MG63 (cell line): ENCODE measurements around the gene HOXC4. TPM values are rescaled to one million over a fixed set of nuclear protein-coding genes. Genes with fewer than 3 reads are reported as not detected.
A peak's percentile ranks its signal among the peaks of the same experiment; 100 is the strongest.

ENCODE experiments used
- DNase-seq: peaks from one replicate; pipeline ENCODE4 v3.0.0-alpha.2; 2020
- H3K27me3 ChIP-seq: fragments of 250-450 bp; sonication (Bioruptor Pico); 2 replicates; pipeline ENCODE4 v1.5.1; 2020; ENCODE audit warnings: mild to moderate bottlenecking, moderate library complexity
- H3K36me3 ChIP-seq: fragments of 250-450 bp; sonication (Bioruptor Pico); 2 replicates; pipeline ENCODE4 v1.5.1; 2020; ENCODE audit warnings: mild to moderate bottlenecking, moderate library complexity
- H3K4me3 ChIP-seq: fragments of 250-450 bp; sonication (Bioruptor Pico); 2 replicates; pipeline ENCODE4 v1.5.1; 2020; ENCODE audit warnings: mild to moderate bottlenecking, moderate library complexity
- H3K9me3 ChIP-seq: fragments of 250-450 bp; sonication (Bioruptor Pico); 2 replicates; pipeline ENCODE4 v1.5.1; 2020; ENCODE audit warnings: mild to moderate bottlenecking, moderate library complexity
- total RNA-seq: library from RNA; depleted of rRNA; stranded (reverse); fragments of >200 nt; shearing (Covaris generic); gene quantifications from 2 replicates; pipeline ENCODE4 v1.2.3, GENCODE V29; 2014; ENCODE audit warnings: low replicate concordance

HOXC4 gene
- total RNA-seq, 1 experiment from 2014 or later, result 2.3 TPM

DNA sequence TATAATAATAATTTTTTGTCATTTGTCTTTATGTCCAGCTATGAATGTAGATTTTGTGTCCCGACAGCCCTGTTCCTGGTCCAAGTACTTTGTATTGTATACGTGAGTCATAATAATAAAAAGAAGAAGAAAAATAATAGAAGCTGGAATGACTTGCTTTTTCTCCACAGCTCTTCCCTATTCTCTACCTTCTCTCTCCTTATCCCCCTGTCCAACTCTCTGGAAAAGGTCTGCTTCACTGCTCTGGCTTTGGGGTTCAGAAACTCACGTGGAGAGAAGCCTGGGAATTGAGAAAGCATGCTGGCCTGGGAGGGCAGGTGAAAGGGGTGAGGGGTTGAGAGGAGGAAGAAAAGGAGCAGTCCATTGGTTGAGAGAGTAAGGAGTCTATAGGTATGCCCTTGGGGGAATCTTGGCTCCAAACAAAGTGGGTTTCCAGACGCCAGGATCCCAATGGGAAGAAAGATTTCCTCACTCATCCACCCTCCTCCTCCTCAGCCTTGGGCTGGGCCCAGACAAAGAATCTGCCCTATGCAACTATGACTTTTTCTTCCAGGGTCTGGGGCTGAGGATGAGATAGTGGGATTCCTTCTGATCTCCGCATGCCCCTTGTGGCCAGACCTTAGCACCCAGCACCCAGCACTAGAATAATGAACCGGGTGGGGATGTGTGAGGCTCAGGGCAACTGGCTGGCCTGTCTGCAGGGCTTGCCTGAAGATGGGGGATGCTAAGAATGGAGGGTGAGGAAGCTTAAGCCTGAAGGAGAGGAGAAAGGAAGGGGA lies 40.8 kb upstream of the HOXC4 start:
- no peak for DNase-seq
- Histone ChIP-seq H3K4me3 (no peak overlapping the region), H3K36me3 (peaks cover 12% of the 10 kb centered on the region), H3K9me3 (no peaks in the 10 kb centered on the region), H3K27me3 (no peaks in the 10 kb centered on the region)

DNA sequence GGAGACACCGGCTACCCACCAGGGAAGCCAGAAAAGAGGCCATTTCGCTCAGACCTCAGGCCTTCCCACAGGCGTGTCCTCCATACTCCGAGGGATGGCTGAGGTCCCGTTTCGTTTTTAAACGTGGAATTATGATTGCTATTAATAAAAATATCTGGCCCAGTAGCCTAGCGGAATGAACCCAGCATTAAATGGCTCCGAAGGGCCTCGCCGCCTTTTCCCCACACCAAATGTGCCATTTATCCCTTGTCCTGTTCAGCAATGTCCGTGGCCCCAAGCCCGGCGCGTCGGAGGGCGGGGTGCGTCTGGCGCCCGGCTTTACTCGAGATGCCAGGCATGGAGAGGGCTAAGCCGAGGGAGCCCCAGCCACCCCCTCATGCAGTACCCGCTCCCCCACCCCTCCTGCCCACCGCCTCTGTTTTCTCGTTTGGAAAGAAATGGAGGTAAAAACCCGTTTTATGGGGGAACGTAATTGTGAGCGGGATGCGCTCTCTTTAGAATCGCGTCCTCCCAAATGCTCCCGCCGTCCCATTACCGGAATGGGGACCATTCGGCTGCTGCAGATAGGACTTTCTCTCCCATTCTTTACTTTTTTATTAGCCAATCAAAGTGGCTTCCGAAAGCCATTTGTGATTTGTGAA lies 39.1 kb upstream of the HOXC4 start:
- no peak for DNase-seq
- Histone ChIP-seq H3K27me3 (no peaks in the 10 kb centered on the region), H3K36me3 (peaks cover 15% of the 10 kb centered on the region), H3K9me3 (no peaks in the 10 kb centered on the region), H3K4me3 (peak overlapping the region; percentile 37)

DNA sequence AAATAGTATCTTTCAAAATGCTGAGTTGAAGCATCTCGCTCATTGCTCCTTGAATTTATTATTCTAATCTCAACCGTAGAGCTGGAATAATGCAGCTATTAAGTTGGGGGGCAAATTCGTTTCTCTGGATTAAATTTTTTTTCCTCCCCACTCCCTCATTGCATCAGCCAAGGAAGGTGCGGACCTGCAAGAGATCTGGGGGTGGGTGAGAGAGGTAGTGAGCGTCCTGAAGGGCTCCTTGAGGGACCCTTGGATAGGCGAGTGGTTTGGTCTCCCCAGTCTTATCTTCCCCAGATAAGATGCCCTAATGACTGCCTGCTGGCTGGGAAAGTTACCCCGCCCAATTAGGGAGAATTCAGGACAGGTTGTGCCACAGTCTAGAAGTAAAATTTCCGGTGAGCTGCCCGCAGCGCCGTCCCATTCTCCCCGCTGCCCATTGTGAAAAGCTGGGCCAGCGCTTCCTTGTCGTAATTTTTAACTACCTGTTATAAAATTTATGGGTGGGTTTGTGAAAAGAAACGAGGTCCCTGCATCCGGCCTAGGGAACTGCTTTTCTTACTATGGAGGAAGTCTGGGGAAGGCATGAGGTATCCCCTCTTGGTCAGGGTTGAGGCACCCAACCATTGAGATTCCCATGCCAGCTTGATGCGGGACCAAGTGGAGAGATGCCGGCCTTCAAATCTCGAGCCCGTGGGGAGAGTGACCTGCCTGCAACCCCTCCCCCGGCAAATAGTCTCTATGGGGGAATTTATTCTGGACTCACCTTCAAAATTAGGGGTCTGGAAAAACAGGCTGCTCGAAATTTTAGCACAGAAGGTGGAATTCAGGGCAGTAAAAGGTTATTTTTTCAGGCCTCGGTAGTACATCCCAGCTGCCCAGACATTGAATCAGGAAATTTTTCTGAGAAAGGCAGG lies 38.4 kb upstream of the HOXC4 start:
- peak overlapping the region; percentile 37; the same call in 1 of the 2 replicates for H3K4me3 ChIP-seq
- peaks cover 20% of the 10 kb centered on the region for H3K36me3 ChIP-seq
- H3K9me3 ChIP-seq, result no peaks in the 10 kb centered on the region
- H3K27me3 ChIP-seq, result no peaks in the 10 kb centered on the region
- DNase-seq, result no peak

DNA sequence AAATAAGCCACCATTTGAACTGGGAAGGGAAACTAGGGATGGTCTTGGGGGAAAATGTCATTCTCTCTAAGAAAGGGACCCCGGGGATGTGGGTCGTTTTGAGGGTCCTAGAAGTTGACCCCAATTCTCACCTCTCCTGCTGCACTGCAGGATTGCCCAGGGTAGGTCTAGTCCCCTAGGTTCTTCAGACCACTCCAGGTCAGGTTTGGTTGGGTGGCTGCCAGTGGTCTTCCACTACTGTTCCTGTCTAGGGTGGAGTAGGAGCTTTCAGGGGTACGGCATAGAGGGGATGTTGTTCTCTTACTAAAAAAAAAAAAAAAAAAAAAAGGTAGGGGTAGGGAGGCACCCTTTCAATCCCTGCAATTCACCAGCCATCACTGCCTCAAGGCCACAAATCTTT lies 37.6 kb upstream of the HOXC4 start:
- H3K27me3 ChIP-seq, result no peaks in the 10 kb centered on the region
- DNase-seq, result no peak
- no peaks in the 10 kb centered on the region for H3K9me3 ChIP-seq
- H3K4me3 ChIP-seq, result peak overlapping the region; percentile 69
- H3K36me3 ChIP-seq, result peaks cover 19% of the 10 kb centered on the region

DNA sequence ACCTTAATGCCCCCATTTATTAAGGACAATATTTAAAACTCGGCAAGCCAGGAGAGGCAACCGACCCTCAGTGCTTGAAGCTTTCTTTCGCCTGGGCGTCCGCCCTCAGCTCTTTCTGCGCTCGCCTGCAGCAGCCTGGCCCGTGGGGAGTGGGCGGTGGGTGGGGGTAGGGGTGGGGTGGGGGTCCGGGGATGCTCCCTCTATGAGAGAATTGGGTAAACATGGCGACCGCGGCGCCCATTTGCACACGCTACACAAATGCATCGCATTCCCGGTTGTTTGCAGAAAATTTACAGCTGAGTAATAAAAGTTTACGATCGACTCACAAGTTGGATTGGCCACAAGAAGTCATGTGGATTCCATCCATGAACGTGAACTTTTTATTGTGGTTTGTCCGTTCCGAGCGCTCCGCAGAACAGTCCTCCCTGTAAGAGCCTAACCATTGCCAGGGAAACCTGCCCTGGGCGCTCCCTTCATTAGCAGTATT lies 37.1 kb upstream of the HOXC4 start:
- DNase-seq, result peak; percentile 59

DNA sequence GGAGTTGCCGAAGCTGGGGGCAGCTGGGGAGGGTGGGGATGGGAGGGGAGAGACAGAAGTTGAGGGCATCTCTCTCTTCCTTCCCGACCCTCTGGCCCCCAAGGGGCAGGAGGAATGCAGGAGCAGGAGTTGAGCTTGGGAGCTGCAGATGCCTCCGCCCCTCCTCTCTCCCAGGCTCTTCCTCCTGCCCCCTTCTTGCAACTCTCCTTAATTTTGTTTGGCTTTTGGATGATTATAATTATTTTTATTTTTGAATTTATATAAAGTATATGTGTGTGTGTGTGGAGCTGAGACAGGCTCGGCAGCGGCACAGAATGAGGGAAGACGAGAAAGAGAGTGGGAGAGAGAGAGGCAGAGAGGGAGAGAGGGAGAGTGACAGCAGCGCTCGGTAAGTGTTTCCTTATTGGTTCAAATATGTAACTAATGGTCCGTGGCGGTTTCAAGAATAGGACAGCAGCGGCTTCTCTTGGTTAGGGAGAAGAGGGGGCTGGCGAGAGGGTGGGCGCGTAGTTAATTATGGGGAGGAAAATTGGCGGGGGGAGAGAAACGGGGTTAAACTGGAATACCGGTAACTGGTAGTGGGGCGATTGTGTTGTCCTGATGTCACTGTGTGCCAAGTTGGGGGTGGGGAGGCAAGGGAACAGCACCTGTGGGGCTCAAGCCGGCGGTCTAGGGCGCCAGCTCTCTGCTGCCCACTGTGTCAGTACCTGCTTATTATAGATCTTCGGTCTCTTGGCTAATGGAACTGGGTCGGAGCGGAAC lies 36.4 kb upstream of the HOXC4 start:
- no peaks in the 10 kb centered on the region for H3K9me3 ChIP-seq
- H3K36me3 ChIP-seq, result peaks cover 18% of the 10 kb centered on the region
- H3K4me3 ChIP-seq, result peak overlapping the region; percentile 69
- DNase-seq, result peak; percentile 66
- no peaks in the 10 kb centered on the region for H3K27me3 ChIP-seq

More for the DNA sequence above, 37.1 kb upstream of the HOXC4 start:
- H3K9me3 ChIP-seq, result no peaks in the 10 kb centered on the region
- no peaks in the 10 kb centered on the region for H3K27me3 ChIP-seq
- peak overlapping the region; percentile 69 for H3K4me3 ChIP-seq
- peaks cover 16% of the 10 kb centered on the region for H3K36me3 ChIP-seq

DNA sequence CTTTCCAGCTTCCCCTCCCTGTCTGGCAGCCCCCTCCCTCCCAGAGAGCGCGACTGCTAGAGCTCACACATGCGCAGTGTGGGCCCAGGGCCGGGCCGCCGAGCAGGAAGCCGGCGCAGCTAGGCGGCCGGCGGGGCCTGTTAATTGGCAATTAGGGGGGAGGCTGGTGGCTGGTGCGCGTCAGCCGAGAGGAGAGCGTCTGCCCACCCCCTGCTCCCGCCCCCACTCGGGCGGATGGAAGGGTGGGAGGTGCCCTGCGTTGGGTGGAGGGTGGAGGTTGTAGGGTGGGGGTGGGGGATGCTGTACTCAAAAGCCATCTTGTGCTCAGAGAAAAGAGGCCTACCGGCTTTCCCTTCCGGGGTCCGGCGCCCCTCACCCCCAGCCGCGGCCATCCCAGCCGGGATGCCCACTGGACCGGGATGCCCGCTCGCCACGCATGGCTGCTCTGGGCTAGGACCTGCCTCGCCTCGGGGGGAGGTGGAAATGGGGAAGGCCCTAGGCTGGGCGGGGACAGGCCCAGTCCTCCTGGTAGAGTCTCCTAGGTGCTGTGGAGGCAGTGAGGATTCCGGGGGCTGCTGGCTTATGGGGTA lies 35.7 kb upstream of the HOXC4 start:
- Histone ChIP-seq H3K4me3 (peak overlapping the region; percentile 69), H3K36me3 (peaks cover 16% of the 10 kb centered on the region), H3K9me3 (no peaks in the 10 kb centered on the region), H3K27me3 (no peaks in the 10 kb centered on the region)
- peak; percentile 98 for DNase-seq

DNA sequence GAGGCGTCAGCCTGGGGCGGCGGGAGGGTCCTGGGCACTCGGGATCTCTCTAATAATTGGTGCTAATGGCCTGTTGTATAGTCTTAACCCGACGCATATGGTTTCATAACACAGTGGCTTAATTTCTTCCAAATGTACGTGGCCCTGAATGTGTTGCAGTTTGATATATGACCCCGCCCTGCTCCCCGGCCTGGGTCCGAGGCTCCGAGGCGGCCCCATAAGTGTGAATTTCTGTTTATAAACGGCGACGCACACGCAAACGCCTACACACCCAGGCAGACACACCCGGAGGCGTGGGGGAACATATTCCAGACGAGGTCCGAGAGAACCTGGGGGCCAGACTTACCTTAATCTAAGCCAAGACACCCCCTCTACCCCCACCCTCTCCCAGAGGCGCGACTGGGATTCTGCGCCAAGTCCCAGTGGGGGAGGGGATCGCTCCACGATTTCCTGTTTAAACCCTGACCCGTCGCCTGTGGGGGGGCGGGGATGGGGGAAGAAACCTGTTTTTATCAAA lies 35.1 kb upstream of the HOXC4 start:
- no peaks in the 10 kb centered on the region for H3K27me3 ChIP-seq
- H3K4me3 ChIP-seq, result peak overlapping the region; percentile 69
- no peaks in the 10 kb centered on the region for H3K9me3 ChIP-seq
- peaks cover 14% of the 10 kb centered on the region for H3K36me3 ChIP-seq
- DNase-seq, result peak; percentile 80

DNA sequence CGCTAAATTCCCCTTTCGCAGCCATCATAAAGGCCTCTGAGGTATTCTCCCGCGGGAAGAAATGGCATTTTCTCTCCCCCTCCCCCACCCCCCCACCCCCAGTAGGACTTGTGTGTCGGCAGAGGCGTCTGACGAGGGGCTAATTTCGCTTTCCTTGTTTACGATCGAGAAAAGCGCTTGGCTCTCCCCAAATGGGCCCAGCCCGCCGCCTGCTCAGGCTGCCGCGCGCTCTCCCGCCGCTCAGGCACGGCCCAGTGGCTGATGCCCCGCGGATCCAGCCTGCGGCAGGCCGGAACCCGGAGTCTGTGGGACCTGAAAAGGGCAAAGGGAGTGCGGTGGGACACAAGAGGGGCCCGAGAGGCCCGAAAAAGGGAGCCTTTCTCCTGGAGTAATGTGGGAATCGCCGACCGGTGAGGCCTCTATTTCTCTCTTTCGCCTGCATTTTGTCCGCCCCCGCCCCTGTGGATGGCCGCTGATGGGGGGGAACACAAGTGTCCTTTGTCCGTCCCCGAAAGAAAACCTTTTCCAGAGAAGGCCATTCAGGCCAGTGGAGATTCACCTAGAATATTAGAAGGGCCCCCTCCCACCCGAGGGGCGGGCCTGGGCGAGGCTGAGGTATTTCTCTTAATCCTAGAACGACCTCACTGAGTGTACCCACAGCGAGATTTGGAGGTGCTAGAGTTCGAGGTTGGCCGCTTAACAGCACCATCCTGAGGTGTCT lies 34.4 kb upstream of the HOXC4 start:
- peak; percentile 63 for DNase-seq
- peaks cover 14% of the 10 kb centered on the region for H3K36me3 ChIP-seq
- no peaks in the 10 kb centered on the region for H3K27me3 ChIP-seq
- peak overlapping the region; percentile 69 for H3K4me3 ChIP-seq
- no peaks in the 10 kb centered on the region for H3K9me3 ChIP-seq

DNA sequence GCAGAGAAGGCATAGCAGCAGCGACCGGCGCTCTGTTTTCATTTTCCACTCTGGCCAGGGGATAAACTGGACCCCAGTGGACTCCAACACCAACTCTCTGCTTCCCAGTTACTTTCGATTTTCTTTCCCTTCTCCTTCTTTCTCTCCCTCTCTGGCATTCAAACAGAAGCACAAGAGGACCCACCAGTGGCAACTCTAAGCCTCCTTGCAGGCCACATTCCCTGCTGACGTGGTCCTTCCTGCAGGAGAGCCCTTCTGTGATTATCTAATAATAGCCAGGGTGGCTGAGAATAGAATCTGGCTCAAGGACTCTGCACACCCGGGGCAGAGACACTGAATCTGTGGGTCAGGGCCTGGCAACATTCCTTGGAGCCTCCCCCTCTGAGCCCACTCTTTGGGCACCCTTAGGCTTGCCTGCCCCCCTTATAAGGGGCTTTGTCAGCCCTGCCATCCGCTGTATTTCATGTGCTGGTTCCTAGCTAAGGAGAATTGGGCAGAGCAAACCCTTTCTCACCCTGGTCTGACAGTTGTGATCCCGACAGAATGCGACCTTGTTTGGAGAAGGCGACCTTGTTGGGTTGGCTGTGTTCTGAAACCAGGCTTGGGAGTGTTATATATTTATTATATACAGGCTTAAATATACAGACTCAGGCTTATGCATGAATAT lies 33.6 kb upstream of the HOXC4 start:
- Histone ChIP-seq H3K9me3 (no peaks in the 10 kb centered on the region), H3K27me3 (no peaks in the 10 kb centered on the region), H3K36me3 (peaks cover 14% of the 10 kb centered on the region), H3K4me3 (peak overlapping the region; percentile 69)
- peak; percentile 59 for DNase-seq

DNA sequence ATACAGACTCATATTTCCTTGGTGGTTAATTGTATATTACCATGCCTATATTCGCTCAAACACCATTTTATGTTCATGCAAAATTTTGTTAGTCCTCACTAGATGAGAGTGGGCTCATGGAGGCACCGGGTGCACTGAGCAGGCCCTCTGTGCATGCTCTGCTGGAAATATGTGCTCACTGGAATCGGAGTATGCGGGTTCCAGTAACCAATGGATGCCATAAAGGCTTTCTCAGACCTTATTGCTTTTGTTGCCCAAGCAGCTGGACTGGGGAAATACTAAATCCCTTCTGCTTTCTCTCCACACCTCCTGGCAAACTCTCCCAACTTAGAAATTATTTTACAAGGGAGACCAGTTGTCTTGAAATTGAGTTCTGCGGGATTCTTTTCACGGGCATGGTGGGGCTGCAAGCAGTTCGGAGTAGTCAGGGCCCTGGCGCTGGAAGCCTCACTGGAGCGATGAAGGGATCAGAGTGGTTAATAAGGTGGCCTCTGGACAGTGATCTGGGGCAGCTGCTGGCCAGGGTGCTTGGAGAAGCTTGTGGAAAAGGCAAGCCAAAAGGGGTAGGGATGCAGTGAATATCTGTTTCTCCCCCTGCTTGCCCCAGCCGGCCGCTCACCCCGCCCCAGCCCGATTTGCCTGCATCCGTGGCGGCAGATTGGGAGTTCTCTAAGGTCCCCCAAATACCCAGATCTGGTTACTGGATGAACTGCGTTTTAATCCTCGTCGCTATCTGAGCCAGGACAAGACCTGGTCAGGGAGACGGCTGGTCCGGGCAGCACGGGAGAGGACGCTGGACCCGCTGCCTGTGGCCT lies 32.8 kb upstream of the HOXC4 start:
- Histone ChIP-seq H3K27me3 (no peaks in the 10 kb centered on the region), H3K4me3 (peak overlapping the region; percentile 69), H3K36me3 (peaks cover 14% of the 10 kb centered on the region), H3K9me3 (no peaks in the 10 kb centered on the region)
- no peak for DNase-seq

DNA sequence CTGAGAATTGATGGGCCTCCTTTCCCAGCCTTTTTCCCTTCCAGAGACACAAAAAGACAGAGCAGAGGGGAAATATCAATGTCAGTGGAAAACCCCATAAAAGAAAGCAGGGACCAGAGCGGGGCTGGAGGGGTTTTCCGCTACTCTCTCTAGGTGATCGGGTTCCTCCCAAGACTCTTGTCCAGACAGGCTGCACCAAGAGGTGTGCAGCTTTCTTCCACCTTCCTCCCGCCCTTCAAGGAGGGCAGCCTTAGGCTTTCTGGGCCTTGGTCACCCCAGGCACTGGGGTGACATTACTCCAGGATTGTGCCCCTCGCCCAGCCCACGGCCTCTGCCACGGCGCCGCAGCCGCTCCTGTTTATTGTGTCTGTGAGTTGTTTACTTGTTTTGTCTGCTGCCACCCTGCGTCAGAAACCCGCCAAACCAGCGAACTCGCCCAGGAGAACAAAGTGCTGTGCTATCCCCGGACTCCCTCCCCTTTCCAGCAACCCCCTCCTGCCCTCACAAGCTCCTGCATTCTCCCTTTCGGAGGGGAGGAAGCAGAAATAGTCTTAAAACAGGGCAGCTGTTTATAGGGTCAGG lies 32.1 kb upstream of the HOXC4 start:
- Histone ChIP-seq H3K9me3 (no peaks in the 10 kb centered on the region), H3K36me3 (peaks cover 14% of the 10 kb centered on the region), H3K27me3 (no peaks in the 10 kb centered on the region), H3K4me3 (peak overlapping the region; percentile 69)
- peak; percentile 58 for DNase-seq

DNA sequence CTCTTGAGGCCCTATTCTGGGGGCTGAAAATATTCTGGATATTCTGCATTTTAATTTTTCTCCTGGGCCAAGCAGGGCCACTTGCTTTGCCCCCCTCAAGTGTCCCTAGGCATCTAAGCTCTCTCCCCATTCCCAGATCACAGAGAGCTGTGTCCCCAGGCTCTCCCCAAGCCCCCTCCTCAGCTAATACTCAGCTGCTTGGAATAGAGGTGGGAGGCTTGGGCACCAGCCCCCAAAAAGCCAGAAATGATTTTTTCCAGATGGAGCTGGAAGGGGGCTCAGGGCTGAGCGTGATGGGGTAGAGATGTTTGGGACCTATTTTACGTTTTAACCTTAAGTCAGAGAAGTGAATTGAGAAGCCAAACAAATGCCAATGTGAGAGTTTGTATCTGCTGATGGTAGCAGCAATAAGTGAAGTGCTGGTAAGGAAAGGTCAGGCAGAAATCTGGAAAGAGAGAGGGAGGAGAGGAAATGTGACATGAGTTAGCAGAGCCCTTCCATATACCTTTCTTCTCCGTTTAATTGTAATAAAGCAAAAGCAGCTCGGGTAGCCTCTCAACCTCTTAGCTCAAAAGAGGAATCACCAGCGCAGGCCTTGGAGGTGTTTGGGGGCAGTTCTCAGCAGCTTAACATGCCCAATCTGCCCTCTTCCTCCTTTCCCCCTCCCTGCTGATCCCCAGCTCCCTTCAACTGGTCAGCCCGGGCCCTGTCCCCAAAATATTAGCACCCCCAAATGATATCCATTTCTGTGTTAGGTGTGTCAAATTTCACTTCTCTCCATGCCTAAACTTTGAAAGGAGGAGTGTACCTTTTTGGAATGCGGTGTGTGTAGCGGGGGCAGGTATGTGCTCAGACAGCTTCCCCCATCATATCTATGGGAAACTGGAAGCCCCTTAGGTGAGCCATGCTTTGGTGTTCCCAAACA lies 30.4 kb upstream of the HOXC4 start:
- Histone ChIP-seq H3K27me3 (no peaks in the 10 kb centered on the region), H3K4me3 (peak overlapping the region; percentile 29), H3K36me3 (peaks cover 18% of the 10 kb centered on the region), H3K9me3 (no peaks in the 10 kb centered on the region)
- no peak for DNase-seq
